Stomach (tissue), 9 donors: ENCODE measurements around the gene MED23. TPM values are rescaled to one million over a fixed set of nuclear protein-coding genes. Genes with fewer than 3 reads are reported as not detected.

Experiments
- DNase-seq, 2 donors: peaks; one replicate each; pipeline versions ENCODE4 v3.0.0 to v3.0.0-alpha.2; 2013 to 2019
- H3K27ac ChIP-seq, 5 donors: fragments of 200-600 bp in 4 of 5; sonication (generic) in 4 of 5; one replicate each; pipeline ENCODE4 v1.5.1; 2013 to 2019; ENCODE audit warnings: mild to moderate bottlenecking in 1 of 5, moderate library complexity in 1 of 5
- H3K27me3 ChIP-seq, 3 donors: fragments of 200-600 bp; sonication (generic); one replicate each; pipeline ENCODE4 v1.5.1; 2017 to 2019; ENCODE audit warnings: mixed run types in 1 of 3
- H3K36me3 ChIP-seq, 4 donors: fragments of 200-600 bp; sonication (generic); 1 replicate in 3 of 4; 2 replicates in 1 of 4; pipeline ENCODE4 v1.5.1; 2016 to 2019
- H3K4me1 ChIP-seq, 4 donors: fragments of 200-600 bp; sonication (generic); one replicate each; pipeline ENCODE4 v1.5.1; 2016 to 2019
- H3K4me3 ChIP-seq, 4 donors: fragments of 200-600 bp; sonication (generic) in 3 of 4; one replicate each; pipeline ENCODE4 v1.5.1; 2016 to 2019; ENCODE audit warnings: mild to moderate bottlenecking in 1 of 4
- H3K9me3 ChIP-seq, 4 donors: fragments of 200-600 bp; sonication (generic); one replicate each; pipeline ENCODE4 v1.5.1; 2016 to 2019
- EP300 ChIP-seq: sonication (generic); formaldehyde crosslinking; IDR thresholded peaks from one replicate; pipeline ENCODE4 v1.6.1; 2017; ENCODE audit warnings: antibody characterized with exemption
- POLR2A ChIP-seq, 4 donors: fragments of 450-650 bp; IDR thresholded peaks; one replicate each; pipeline ENCODE4 v1.6.1; 2016; ENCODE audit warnings: antibody characterized with exemption in 4 of 4, control low read depth in 2 of 4, mild to moderate bottlenecking in 1 of 4, moderate library complexity in 1 of 4
- POLR2AphosphoS5 ChIP-seq, 3 donors: sonication (generic); formaldehyde crosslinking; IDR thresholded peaks; one replicate each; pipeline ENCODE4 v1.6.1; 2016; ENCODE audit warnings: antibody characterized with exemption in 3 of 3
- WGBS, 5 donors: extraction: QIAGEN DNeasy Blood & Tissue Kit in 3 of 5; methylation state at CpG; one replicate each; pipeline versions ENCODE4 v1.1.5 to v1.1.7; 2013 to 2018; 5-methylcytosine and 5-hydroxymethylcytosine counted together
- intact Hi-C: fragments of 100-400 bp; cut with DNase I; formaldehyde crosslinking; loops from one replicate; pipeline ENCODE4 v1.15.1; 2023; ENCODE audit warnings: low total_unique reads
- polyA plus RNA-seq, 3 donors: library from polyadenylated mRNA; stranded (reverse); fragments of 200-250 nt; gene quantifications; one replicate each; pipeline ENCODE4 v1.2.3, GENCODE V29; 2013
- total RNA-seq, 5 donors: library from RNA; depleted of rRNA; stranded (reverse); fragments of >200 nt; gene quantifications; one replicate each; pipeline versions ENCODE4 v1.1.0 to v1.2.3, GENCODE V29; 2014 to 2016
- TF ChIP-seq, protein P1 (sequence below), 7 experiments: fragments of 450-650 bp in 4 of 7; fragments of 200-600 bp in 3 of 7; sonication (generic) in 3 of 7; IDR thresholded peaks; one replicate each; pipeline ENCODE4 v1.5.1; 2016 to 2019; ENCODE audit warnings: antibody characterized with exemption in 7 of 7, control low read depth in 2 of 7, mild to moderate bottlenecking in 1 of 7
- donor health status: healthy with polysubstance abuse.
- donor health status: Bipolar disorder and iron deficiency.
- donor health status: healthy.

Gene MED23
- total and polyA plus RNA-seq, 8 donors, result 4.0 to 107 (median 13.7) TPM

DNA sequence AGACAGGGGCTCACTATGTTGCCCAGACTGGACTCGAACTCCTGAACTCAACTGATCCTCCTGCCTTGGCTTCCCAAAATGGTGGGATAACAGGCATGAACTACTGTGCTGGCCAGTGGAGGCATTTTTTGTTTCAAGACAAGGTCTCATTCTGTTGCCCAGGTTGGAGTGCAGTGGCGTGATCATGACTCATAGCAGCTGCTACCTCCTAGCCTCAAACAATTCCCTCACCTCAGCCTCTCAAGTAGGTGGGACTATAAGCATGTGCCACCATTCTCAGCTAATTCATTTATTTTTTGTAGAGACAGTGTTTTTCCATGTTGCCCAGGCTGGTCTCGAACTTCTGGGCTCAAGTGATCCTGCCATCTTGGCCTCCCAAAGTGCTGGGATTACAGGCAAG lies 26.3 kb upstream of the MED23 start:
- Histone ChIP-seq H3K27ac (no peak overlapping the region), H3K27me3 (no peaks in the 10 kb centered on the region), H3K4me3 (no peak overlapping the region), H3K4me1 (peaks cover 0 to 25% (median 17%) of the 10 kb centered on the region in 4 donors), H3K9me3 (no peaks in the 10 kb centered on the region), H3K36me3 (no peaks in the 10 kb centered on the region)
- no peak for DNase-seq
- TF ChIP-seq POLR2A (IDR thresholded peaks at IDR 0.05) (no peak), EP300 (no peak), POLR2AphosphoS5 (IDR thresholded peaks at IDR 0.05) (no peak)
- TF ChIP-seq, protein P1, sequence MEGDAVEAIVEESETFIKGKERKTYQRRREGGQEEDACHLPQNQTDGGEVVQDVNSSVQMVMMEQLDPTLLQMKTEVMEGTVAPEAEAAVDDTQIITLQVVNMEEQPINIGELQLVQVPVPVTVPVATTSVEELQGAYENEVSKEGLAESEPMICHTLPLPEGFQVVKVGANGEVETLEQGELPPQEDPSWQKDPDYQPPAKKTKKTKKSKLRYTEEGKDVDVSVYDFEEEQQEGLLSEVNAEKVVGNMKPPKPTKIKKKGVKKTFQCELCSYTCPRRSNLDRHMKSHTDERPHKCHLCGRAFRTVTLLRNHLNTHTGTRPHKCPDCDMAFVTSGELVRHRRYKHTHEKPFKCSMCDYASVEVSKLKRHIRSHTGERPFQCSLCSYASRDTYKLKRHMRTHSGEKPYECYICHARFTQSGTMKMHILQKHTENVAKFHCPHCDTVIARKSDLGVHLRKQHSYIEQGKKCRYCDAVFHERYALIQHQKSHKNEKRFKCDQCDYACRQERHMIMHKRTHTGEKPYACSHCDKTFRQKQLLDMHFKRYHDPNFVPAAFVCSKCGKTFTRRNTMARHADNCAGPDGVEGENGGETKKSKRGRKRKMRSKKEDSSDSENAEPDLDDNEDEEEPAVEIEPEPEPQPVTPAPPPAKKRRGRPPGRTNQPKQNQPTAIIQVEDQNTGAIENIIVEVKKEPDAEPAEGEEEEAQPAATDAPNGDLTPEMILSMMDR (IDR thresholded peaks at IDR 0.05), result no peak
- WGBS, 5 donors, result 91 to 95% (median 95%) methylated on average over 3 of the region's 3 CpGs
- intact Hi-C loops, result no loop called here

DNA sequence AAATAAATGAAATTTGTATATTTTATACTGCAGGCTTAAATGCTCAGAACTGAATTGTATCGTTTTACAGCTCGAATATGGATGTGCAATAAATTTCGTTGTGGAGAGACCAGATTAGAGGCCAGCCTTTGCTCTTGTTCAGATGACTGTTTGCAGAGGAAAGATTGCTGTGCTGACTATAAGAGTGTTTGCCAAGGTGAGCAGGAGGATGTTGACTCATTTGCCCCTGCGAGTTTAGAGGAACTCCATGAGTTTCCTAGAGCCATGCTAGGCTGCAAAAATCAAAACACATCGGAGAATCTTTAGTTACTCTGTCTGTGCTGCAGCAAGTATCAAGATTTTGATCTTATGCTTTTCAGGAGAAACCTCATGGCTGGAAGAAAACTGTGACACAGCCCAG lies 24.4 kb upstream of the MED23 start:
- Histone ChIP-seq H3K27me3 (no peaks in the 10 kb centered on the region), H3K9me3 (no peaks in the 10 kb centered on the region), H3K27ac (peak overlapping the region; percentile 52 to 75 (median 65)), H3K4me1 (peaks cover 0 to 25% (median 17%) of the 10 kb centered on the region in 4 donors), H3K4me3 (no peak overlapping the region), H3K36me3 (no peaks in the 10 kb centered on the region)
- WGBS, 5 donors, result 16 to 32% (median 23%) methylated on average over 5 of the region's 5 CpGs
- TF ChIP-seq, protein P1 (IDR thresholded peaks at IDR 0.05), result no peak
- TF ChIP-seq POLR2AphosphoS5 (IDR thresholded peaks at IDR 0.05) (no peak), EP300 (no peak), POLR2A (IDR thresholded peaks at IDR 0.05) (no peak)
- intact Hi-C loops, result no loop called here
- peak in 1 of 2 donors; percentile 32 for DNase-seq

DNA sequence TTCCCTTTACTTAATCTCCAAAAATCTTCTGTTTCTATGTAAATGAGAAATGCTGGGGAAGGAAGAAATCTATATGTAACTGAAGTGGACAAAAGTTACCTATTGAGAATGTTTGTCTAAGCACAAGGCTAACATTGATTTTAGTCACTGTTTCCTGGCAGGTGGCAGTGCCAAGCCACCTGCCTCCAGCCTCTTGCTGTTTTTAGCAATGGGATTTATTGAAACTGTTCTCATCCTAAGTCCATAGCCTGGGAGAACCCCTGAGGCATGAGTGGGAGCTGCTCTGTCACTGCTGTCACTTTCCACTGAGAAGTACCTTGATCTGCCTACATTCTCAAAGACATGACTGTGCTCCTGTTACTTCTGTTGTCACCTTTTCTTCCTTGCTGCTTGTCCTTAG lies 23.7 kb upstream of the MED23 start:
- H3K27ac ChIP-seq, result peak overlapping the region; percentile 62 to 75 (median 73)
- no peaks in the 10 kb centered on the region for H3K36me3 ChIP-seq
- TF ChIP-seq POLR2AphosphoS5 (IDR thresholded peaks at IDR 0.05) (peak in 1 of 3 donors; percentile 11), EP300 (no peak)
- H3K4me3 ChIP-seq, result no peak overlapping the region
- intact Hi-C loops, result no loop called here
- no peaks in the 10 kb centered on the region for H3K9me3 ChIP-seq
- peak; percentile 50 to 73 for DNase-seq
- H3K27me3 ChIP-seq, result no peaks in the 10 kb centered on the region
- H3K4me1 ChIP-seq, result peaks cover 0 to 25% (median 17%) of the 10 kb centered on the region in 4 donors

DNA sequence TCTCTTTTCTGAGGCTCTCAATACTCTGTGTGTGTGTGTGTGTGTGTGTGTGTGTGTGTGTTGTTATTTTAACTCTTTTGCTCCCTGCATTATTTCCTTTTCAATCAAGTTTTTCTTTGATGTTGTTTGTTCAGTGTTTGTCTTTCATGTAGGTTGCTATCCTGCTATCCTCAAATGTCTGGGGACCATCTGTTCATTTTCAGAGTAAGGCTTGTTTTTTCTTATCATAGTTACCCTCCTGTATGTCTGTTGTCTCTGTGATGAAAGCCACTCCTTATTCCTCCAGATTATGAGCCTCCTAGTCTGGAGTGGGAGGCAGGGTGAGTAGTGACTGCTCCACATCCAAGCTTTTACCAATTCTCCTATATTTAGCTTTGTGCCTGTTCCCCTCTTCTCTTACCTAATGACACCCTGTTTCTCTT lies 18.2 kb upstream of the MED23 start:
- H3K4me1 ChIP-seq, result peaks cover 0 to 7% (median 3%) of the 10 kb centered on the region in 4 donors
- H3K27me3 ChIP-seq, result no peaks in the 10 kb centered on the region
- TF ChIP-seq EP300, result no peak
- TF ChIP-seq POLR2A (IDR thresholded peaks at IDR 0.05), result no peak
- TF ChIP-seq, protein P1 (IDR thresholded peaks at IDR 0.05), result no peak
- no peak for TF ChIP-seq POLR2AphosphoS5 (IDR thresholded peaks at IDR 0.05)
- H3K36me3 ChIP-seq, result no peaks in the 10 kb centered on the region
- no peak for DNase-seq
- no peak overlapping the region for H3K4me3 ChIP-seq
- H3K9me3 ChIP-seq, result no peaks in the 10 kb centered on the region
- intact Hi-C loops, result no loop called here
- H3K27ac ChIP-seq, result no peak overlapping the region

DNA sequence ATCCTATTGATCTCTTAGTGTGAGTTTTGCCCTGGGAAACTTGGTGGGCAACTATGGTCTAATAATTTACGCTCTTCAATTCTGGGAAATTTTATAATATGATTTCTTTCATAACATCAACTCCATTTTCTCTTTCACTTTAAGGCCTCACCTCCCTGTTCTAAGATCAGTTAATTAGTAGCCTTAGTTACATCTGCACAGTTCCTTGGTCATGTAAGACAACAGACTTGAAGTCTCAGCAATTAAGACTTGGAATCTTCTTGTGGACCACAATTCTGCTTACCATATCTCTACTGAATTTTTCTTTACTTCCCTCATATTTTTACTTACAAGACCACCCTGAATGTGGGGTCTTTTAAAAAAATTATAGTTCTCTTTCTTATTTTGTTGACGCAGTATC lies 17.8 kb upstream of the MED23 start:
- 92 to 95% (median 94%) methylated on average over 2 of the region's 2 CpGs for WGBS, 5 donors
- DNase-seq, result no peak
- H3K27me3 ChIP-seq, result no peaks in the 10 kb centered on the region
- peaks cover 0 to 4% (median under 1%) of the 10 kb centered on the region in 4 donors for H3K4me1 ChIP-seq
- TF ChIP-seq, protein P1 (IDR thresholded peaks at IDR 0.05), result no peak
- no peak for TF ChIP-seq POLR2AphosphoS5 (IDR thresholded peaks at IDR 0.05)
- TF ChIP-seq POLR2A (IDR thresholded peaks at IDR 0.05), result no peak
- no peak for TF ChIP-seq EP300
- H3K36me3 ChIP-seq, result no peaks in the 10 kb centered on the region
- H3K27ac ChIP-seq, result no peak overlapping the region
- intact Hi-C loops, result no loop called here
- no peak overlapping the region for H3K4me3 ChIP-seq
- no peaks in the 10 kb centered on the region for H3K9me3 ChIP-seq
